Astrocyte (in vitro differentiated cells and primary cell): ENCODE data around the gene PPFIA1.

Experiments used
- EZH2 ChIP-seq: IDR thresholded peaks from 2 replicates; pipeline ENCODE4 v1.6.1; 2012; ENCODE audit warnings: mild to moderate bottlenecking, low read length, inconsistent platforms; ENCODE audit not compliant: insufficient read depth
- TF ChIP-seq, protein P1 (sequence below): IDR thresholded peaks from 2 replicates; pipeline ENCODE4 v1.5.1; 2011; ENCODE audit warnings: low read depth, mild to moderate bottlenecking, inconsistent platforms, low read length, moderate library complexity; ENCODE audit not compliant: insufficient read depth

DNA sequence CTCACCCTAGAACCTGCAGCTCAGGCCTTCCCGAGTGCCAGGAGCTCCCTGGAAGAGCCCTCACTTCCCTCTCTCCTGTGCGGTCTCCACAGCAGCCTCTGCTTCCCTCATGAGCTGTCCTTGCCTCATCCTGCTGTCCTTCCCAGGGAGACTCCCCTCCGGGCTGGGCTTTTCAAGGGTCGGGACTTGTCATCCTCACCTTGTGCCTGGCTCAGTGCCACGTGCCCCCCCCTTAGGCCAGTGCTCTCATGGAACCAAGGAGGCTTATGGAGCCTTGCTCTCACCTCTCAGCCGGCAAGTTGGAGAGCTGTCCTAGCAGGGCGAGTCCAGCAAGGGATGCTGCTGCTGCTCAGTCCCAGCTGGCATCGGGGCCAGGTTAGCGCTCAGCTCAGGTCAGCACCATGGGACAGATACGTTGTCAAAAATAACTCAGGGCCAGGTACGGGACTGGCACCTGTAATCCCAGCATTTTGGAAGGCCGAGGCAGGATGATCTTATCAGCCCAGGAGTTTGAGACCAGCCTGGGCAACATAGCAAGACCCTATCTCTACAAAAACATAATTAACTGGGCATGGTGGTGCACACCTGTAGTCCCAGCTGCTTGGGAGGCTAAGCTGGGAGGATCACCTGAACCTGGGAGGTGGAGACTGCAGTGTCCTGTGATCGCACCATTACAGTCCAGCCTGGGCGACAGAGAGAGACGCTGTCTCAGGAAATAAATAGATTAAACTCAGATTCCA lies 141.4 kb downstream of the PPFIA1 start:
- no peak for TF ChIP-seq EZH2
- TF ChIP-seq, protein P1, sequence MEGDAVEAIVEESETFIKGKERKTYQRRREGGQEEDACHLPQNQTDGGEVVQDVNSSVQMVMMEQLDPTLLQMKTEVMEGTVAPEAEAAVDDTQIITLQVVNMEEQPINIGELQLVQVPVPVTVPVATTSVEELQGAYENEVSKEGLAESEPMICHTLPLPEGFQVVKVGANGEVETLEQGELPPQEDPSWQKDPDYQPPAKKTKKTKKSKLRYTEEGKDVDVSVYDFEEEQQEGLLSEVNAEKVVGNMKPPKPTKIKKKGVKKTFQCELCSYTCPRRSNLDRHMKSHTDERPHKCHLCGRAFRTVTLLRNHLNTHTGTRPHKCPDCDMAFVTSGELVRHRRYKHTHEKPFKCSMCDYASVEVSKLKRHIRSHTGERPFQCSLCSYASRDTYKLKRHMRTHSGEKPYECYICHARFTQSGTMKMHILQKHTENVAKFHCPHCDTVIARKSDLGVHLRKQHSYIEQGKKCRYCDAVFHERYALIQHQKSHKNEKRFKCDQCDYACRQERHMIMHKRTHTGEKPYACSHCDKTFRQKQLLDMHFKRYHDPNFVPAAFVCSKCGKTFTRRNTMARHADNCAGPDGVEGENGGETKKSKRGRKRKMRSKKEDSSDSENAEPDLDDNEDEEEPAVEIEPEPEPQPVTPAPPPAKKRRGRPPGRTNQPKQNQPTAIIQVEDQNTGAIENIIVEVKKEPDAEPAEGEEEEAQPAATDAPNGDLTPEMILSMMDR = no peak
